ENCODE results near the gene ANKRD23.

DNA sequence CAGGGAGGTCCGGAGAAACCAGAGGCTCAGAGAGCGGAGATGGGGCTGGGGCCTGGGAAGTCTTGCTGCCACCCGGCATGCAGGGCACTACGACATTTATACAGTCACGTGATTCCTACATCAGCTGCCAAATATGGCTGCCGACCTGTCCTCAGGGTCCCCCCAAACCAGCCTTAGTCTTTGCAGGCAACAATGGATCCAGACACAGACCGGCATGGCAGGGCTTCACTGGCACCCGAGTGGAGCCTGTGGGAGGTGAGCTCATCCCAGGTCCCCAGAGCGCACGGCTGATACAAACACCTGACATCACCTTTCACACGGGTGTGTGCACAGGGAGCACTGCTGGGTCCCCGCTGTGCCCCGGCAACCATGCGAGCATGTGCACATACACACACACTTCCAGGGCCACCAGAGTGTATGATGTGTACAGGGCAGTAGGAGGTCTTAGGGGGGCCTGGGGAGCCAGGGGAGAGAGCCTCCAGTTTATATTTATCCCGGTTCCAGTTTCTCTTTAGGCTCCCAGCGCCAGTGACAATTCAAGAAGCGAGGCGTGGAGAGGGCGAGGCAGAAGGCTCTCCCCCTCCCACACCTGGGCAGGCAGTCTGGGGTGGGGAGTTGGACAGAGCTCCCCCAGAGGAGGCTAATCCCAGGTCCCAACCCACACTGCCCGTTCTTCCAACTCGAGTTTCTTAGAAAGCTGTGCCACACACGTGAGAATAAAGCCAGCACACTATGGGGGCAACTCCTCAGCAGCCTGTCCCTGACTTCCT is 23.4 kb upstream of the ANKRD23 start:
- TF ChIP-seq YY1 (IDR thresholded peaks at IDR 0.05; ENCODE audit: insufficient read depth, insufficient read length) (no peak), SUZ12 (IDR thresholded peaks at IDR 0.05; ENCODE audit: extremely low read depth, insufficient read depth, insufficient read length) (no peak)

All from NT2/D1 (cell line).